HG02970 (cell line): ENCODE data around the gene FDX2.
"Not testable (repeated sequence)": the region's sequence is repeated elsewhere in the genome, so short reads cannot be mapped to it uniquely, and the experiment has no call there.

Experiments used
- ATAC-seq: cut with Tn5 transposase; IDR thresholded peaks from one replicate; pipeline ENCODE4 v1.9.1; 2021; ENCODE audit warnings: mild to moderate bottlenecking, moderate library complexity, moderate number of reproducible peaks; ENCODE audit not compliant: unreplicated experiment, low FRiP score

The FDX2 gene

GRCh38 chr19:10286803-10287737 lies 28.7 kb downstream of the FDX2 start, which contains the start of gene ICAM4:
ICAM4 (plus strand) TSS chr19:10286955; CDS start chr19:10287013, 58 bp downstream.
- ATAC-seq: no peak

GRCh38 chr19:10285393-10285792 lies 30.4 kb downstream of the FDX2 start:
- no peak for ATAC-seq

DNA sequence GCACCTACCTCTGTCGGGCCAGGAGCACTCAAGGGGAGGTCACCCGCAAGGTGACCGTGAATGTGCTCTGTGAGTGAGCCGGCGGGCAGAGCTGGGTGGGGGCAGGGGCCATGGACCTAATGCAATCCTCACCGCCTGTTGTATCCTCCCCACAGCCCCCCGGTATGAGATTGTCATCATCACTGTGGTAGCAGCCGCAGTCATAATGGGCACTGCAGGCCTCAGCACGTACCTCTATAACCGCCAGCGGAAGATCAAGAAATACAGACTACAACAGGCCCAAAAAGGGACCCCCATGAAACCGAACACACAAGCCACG lies 30.9 kb downstream of the FDX2 start:
- ATAC-seq: no peak

DNA sequence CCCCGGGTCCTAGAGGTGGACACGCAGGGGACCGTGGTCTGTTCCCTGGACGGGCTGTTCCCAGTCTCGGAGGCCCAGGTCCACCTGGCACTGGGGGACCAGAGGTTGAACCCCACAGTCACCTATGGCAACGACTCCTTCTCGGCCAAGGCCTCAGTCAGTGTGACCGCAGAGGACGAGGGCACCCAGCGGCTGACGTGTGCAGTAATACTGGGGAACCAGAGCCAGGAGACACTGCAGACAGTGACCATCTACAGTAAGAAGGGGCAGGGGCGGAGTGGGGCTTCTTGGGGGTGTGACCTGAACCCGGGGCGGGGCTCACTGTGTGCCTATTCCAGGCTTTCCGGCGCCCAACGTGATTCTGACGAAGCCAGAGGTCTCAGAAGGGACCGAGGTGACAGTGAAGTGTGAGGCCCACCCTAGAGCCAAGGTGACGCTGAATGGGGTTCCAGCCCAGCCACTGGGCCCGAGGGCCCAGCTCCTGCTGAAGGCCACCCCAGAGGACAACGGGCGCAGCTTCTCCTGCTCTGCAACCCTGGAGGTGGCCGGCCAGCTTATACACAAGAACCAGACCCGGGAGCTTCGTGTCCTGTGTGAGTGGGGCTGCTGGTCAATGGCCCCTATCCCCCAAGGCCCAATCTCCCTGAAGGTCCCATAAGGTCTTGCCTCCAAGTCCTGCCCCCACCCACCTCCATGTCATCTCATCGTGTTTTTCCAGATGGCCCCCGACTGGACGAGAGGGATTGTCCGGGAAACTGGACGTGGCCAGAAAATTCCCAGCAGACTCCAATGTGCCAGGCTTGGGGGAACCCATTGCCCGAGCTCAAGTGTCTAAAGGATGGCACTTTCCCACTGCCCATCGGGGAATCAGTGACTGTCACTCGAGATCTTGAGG lies 31.5 kb downstream of the FDX2 start:
- no peak for ATAC-seq

- no peak for ATAC-seq
Observed at GRCh38 chr19:10283301-10284064, 32.3 kb downstream of the FDX2 start.

DNA sequence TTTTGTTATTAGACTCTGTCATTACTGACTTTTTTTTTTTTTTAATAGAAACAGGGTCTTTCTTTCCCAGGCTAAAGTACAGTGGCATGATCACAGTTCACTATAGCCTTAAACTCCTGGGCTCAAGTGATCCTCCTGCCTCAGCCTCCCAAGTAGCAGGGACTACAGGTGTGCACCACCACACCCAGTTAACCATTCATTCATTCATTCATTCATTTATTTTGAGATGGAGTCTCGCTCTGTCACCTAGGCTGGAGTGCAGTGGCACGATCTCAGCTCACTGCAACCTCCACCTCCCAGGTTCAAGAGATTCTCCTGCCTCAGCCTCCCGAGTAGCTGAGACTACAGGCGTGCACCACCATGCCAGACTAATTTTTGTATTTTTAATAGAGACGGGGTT lies 33.8 kb downstream of the FDX2 start:
- ATAC-seq: not testable (repeated sequence)

GRCh38 chr19:10279737-10280442 lies 35.9 kb downstream of the FDX2 start:
- no peak for ATAC-seq

DNA sequence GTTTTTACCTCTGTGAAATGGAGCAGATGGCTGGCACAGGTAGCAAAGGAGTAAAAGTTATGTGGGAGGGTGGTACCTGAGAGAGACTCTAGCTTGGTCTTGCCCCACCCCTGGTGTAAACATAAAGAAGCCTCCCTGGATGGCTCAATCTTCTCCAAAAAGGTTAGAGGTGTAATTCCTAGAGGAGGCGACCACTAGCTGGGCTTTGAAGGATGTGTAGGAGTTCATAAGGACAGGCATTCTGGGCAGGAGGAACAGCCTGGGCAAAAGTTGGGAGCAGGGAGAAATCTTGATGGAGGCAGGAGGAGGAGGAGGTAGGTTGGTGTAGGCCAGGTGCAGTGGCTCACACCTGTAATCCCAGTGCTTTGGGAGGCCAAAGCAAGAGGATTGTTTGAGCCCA lies 36.9 kb downstream of the FDX2 start:
- no peak for ATAC-seq

DNA sequence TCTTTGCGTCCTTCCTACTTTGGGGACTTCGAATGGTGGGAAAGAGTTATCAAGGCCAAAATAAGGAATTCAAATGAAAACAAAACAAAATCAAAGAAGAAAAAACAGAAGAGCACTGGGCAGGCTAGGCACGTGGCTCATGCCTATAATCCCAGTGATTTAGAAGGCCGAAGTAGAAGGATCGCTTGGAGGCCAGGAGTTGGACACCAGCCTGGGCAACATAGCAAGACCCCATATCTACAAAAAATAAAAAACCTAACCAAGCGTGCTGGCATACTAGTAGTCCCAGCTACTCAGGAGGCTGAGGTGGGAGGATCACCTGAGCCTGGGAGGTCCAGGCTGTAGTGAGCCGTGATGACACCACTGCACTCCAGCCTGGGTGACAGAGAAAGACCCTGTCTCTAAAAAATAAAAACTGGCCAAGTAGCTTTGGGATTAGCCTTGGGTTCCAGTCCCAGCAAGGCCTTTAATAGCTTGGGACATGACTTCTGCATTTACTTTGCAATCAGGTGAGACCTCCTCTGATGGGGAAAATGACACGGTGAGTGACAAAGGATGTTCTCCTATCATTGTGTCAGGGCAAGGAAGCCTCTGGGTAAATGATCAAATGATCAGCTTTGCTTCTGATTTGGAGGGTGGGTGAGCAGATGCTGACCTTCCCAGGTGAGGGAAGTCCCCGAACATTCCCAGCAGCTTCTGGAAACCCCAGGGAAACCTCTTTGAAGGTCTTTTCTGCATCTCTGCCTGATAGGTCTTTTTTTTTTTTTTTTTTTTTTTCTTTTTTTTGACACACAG lies 37.8 kb downstream of the FDX2 start:
- no peak for ATAC-seq

DNA sequence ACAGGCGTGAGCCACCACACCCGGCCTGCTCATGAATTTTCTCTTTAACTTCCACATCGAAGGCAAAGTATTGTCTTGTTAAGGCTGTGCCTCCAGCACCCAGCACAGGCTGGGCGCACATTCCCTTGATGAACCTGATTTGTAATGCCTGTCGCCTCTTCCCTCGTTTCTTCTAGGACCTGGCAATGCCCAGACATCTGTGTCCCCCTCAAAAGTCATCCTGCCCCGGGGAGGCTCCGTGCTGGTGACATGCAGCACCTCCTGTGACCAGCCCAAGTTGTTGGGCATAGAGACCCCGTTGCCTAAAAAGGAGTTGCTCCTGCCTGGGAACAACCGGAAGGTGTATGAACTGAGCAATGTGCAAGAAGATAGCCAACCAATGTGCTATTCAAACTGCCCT lies 41.2 kb downstream of the FDX2 start:
- ATAC-seq: no peak

GRCh38 chr19:10271543-10272086 lies 44.2 kb downstream of the FDX2 start:
- peak; percentile 22 for ATAC-seq

GRCh38 chr19:10270616-10271394 lies 45.0 kb downstream of the FDX2 start, which contains the start of gene ICAM1:
ICAM1 (plus strand) TSS chr19:10271120; CDS start chr19:10271160, 40 bp downstream.
- ATAC-seq: peak; percentile 47

GRCh38 chr19:10270180-10270615 lies 45.6 kb downstream of the FDX2 start:
- peak; percentile 25 for ATAC-seq

DNA sequence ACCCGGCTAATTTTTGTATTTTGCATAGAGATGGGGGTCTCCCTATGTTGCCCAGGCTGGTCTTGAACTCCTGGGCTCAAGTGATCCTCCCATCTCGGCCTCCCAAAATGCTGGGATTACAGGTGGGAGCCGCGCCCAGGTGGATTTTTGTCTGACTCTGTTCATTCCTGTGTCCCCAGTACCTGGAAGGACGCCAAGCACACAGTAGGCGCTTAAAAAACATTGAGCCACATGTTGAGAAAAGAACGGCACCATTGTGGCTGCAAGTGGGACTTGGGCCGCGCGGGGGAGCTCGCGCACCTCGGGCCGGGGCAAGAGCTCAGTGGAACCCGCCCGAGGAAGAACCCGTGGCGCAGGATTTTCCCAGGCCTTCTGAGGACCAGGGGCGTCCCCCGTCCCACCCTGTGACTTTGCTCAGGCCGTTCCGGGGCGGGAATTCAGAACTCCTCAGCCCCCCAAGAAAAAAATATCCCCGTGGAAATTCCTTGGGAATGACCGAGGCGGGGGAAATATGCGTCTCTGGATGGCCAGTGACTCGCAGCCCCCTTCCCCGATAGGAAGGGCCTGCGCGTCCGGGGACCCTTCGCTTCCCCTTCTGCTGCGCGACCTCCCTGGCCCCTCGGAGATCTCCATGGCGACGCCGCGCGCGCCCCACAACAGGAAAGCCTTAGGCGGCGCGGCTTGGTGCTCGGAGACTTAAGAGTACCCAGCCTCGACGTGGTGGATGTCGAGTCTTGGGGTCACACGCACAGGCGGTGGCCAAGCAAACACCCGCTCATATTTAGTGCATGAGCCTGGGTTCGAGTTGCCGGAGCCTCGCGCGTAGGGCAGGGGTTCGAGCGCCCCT lies 46.3 kb downstream of the FDX2 start:
- ATAC-seq: no peak

DNA sequence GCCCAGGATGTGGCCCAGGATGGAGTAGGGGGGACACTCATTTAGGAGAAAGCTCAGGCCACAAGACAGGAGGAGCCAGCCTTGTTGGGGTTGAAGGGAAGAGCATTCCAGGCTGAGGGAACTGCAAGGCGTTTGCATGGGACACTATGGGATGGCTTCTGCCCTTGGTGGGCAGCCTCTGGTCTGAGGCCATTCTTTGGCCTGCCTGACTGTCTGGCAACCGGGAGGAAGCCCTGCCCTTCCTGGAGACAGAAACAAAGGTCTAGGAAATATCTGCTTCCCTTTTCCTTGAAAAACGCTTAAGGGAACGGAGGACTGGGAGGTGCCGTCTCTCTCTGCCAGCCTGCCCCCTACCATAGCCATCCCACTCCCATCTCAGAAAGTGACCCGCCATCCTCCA lies 47.7 kb downstream of the FDX2 start:
- no peak for ATAC-seq

GRCh38 chr19:10266706-10267105 lies 49.1 kb downstream of the FDX2 start:
- no peak for ATAC-seq

DNA sequence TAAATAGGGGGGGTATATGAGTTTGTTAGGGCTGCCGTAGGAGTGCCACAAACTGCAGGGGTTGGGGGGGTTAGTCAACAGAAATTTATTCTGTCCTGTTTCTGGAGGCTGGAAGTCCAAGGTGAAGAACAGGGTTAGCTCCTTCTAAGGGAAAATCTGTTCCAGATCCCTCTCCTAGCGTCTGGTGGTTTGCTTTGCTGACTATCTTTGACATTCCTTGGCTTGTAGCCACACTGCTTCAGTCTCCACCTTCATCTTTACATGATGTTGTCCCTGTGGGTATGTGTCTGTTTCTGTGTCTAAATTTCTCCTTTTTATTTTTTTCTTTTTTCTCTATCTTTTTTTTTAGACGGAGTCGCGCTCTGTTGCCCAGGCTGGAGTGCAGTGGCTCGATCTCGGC lies 53.0 kb downstream of the FDX2 start:
- no peak for ATAC-seq
